Hematopoietic multipotent progenitor cell treated with erythropoietin and hydrocortisone succinate and interleukin-3 and kit ligand, for 6 days (in vitro differentiated cells): ENCODE measurements around the gene SYNDIG1.
"Not testable (repeated sequence)": the region's sequence is repeated elsewhere in the genome, so short reads cannot be mapped to it uniquely, and the experiment has no call there.

Experiments used
- DNase-seq: peaks from one replicate; pipeline ENCODE4 v3.0.0-alpha.2; 2015

The SYNDIG1 gene

GRCh38 chr20:24493661-24494459, 24.4 kb downstream of the SYNDIG1 start:
- no peak for DNase-seq

- DNase-seq, result no peak
Measured at GRCh38 chr20:24494460-24494920, 25.1 kb downstream of the SYNDIG1 start.

- DNase-seq, result no peak
Measured at GRCh38 chr20:24495266-24495665, 25.8 kb downstream of the SYNDIG1 start.

- DNase-seq, result peak; percentile 21
Measured at GRCh38 chr20:24497851-24498250, 28.4 kb downstream of the SYNDIG1 start.

- DNase-seq, result no peak
Measured at GRCh38 chr20:24498641-24499040, 29.2 kb downstream of the SYNDIG1 start.

GRCh38 chr20:24499472-24499871, 30.0 kb downstream of the SYNDIG1 start:
- no peak for DNase-seq

GRCh38 chr20:24501764-24502556, 32.5 kb downstream of the SYNDIG1 start:
- no peak for DNase-seq

GRCh38 chr20:24502661-24503060, 33.2 kb downstream of the SYNDIG1 start:
- DNase-seq, result no peak

- DNase-seq, result no peak
Measured at GRCh38 chr20:24503352-24503931, 34.0 kb downstream of the SYNDIG1 start.

- DNase-seq, result no peak
Measured at GRCh38 chr20:24504331-24505285, 35.2 kb downstream of the SYNDIG1 start.

- DNase-seq, result no peak
Measured at GRCh38 chr20:24506146-24506545, 36.7 kb downstream of the SYNDIG1 start.

- DNase-seq, result no peak
Measured at GRCh38 chr20:24506696-24507095, 37.3 kb downstream of the SYNDIG1 start.

GRCh38 chr20:24507182-24507853, 37.9 kb downstream of the SYNDIG1 start:
- DNase-seq, result peak; percentile 87

- DNase-seq, result not testable (repeated sequence)
Measured at GRCh38 chr20:24512441-24512840, 43.0 kb downstream of the SYNDIG1 start.

GRCh38 chr20:24518515-24518914, 49.1 kb downstream of the SYNDIG1 start:
- DNase-seq, result no peak

GRCh38 chr20:24519476-24519875, 50.0 kb downstream of the SYNDIG1 start:
- DNase-seq, result no peak

GRCh38 chr20:24521032-24521431, 51.6 kb downstream of the SYNDIG1 start:
- no peak for DNase-seq

- DNase-seq, result no peak
Measured at GRCh38 chr20:24522452-24523330, 53.3 kb downstream of the SYNDIG1 start.

- DNase-seq, result no peak
Measured at GRCh38 chr20:24523661-24524060, 54.2 kb downstream of the SYNDIG1 start.

- DNase-seq, result no peak
Measured at GRCh38 chr20:24528583-24529368, 59.3 kb downstream of the SYNDIG1 start.
